ENCODE measurements around the gene TNFRSF11A. TPM values are rescaled to one million over a fixed set of nuclear protein-coding genes. Genes with fewer than 3 reads are reported as not detected.

Gene TNFRSF11A
- total RNA-seq = 1 to 10 TPM; 8.6 to 9.1 TPM

- Mint-ChIP-seq H3K36me3 (ENCODE audit: low read depth) (no peaks in the 10 kb centered on the region), H3K27me3 (peaks cover 49% of the 10 kb centered on the region), H3K9me3 (no peaks in the 10 kb centered on the region), H3K4me3 (peak within 1 kb of the TSS; percentile 81), H3K27ac (peak within 1 kb of the TSS; percentile 73), H3K4me1 (peaks cover 51% of the 10 kb centered on the region)
- ChIA-PET CTCF (interaction anchor here (0.6 to 2.8 kb wide), 9 partner anchors 8 to 205 kb away, joined by 3 to 11 read pairs (median 3); no protein-coding TSS in a partner anchor), POLR2A (no interaction called here)
- peak; percentile 67 for DNase-seq
Measured at GRCh38 chr18:62324917-62325805, at the start of gene TNFRSF11A. TNFRSF11A (plus strand) TSS chr18:62325310; CDS start chr18:62325353, 43 bp downstream.

- H3K4me3 Mint-ChIP-seq = no peak overlapping the region
- CTCF ChIA-PET = no interaction called here
- H3K36me3 Mint-ChIP-seq (ENCODE audit: low read depth) = peaks cover 32% of the 10 kb centered on the region
- peaks cover 13% of the 10 kb centered on the region for H3K4me1 Mint-ChIP-seq
- no peak overlapping the region for H3K27ac Mint-ChIP-seq
- no peaks in the 10 kb centered on the region for H3K9me3 Mint-ChIP-seq
- POLR2A ChIA-PET = no interaction called here
- DNase-seq = no peak
- no peaks in the 10 kb centered on the region for H3K27me3 Mint-ChIP-seq
Measured at GRCh38 chr18:62277045-62277444, 48.1 kb upstream of the TNFRSF11A start.

- CTCF ChIA-PET = interaction anchor here (1.1 kb wide), 1 partner anchor 19 kb away, joined by 3 read pairs; no protein-coding TSS in a partner anchor
- H3K36me3 Mint-ChIP-seq (ENCODE audit: low read depth) = peaks cover 49% of the 10 kb centered on the region
- H3K27ac Mint-ChIP-seq = no peak overlapping the region
- H3K4me3 Mint-ChIP-seq = no peak overlapping the region
- DNase-seq = no peak
- peaks cover 13% of the 10 kb centered on the region for H3K4me1 Mint-ChIP-seq
- POLR2A ChIA-PET = no interaction called here
- no peaks in the 10 kb centered on the region for H3K9me3 Mint-ChIP-seq
- no peaks in the 10 kb centered on the region for H3K27me3 Mint-ChIP-seq
Measured at GRCh38 chr18:62279561-62279960, 45.5 kb upstream of the TNFRSF11A start.

- Mint-ChIP-seq H3K4me3 (no peak overlapping the region), H3K36me3 (ENCODE audit: low read depth) (peaks cover 52% of the 10 kb centered on the region), H3K27ac (no peak overlapping the region), H3K9me3 (no peaks in the 10 kb centered on the region), H3K4me1 (peaks cover 13% of the 10 kb centered on the region), H3K27me3 (no peaks in the 10 kb centered on the region)
- ChIA-PET POLR2A (no interaction called here), CTCF (interaction anchor here (1.1 kb wide), 1 partner anchor 18 kb away, joined by 3 read pairs; no protein-coding TSS in a partner anchor)
- DNase-seq = no peak
Measured at GRCh38 chr18:62280058-62280457, 45.1 kb upstream of the TNFRSF11A start.

- Mint-ChIP-seq H3K27ac (no peak overlapping the region), H3K27me3 (no peaks in the 10 kb centered on the region), H3K9me3 (no peaks in the 10 kb centered on the region), H3K36me3 (ENCODE audit: low read depth) (peaks cover 57% of the 10 kb centered on the region), H3K4me1 (peaks cover 13% of the 10 kb centered on the region), H3K4me3 (no peak overlapping the region)
- ChIA-PET POLR2A (no interaction called here), CTCF (interaction anchor here (0.8 kb wide), 1 partner anchor 12 kb away, joined by 3 read pairs; no protein-coding TSS in a partner anchor)
- no peak for DNase-seq
Measured at GRCh38 chr18:62280786-62281185, 44.3 kb upstream of the TNFRSF11A start.

GRCh38 chr18:62281684-62282083, 43.4 kb upstream of the TNFRSF11A start:
- Mint-ChIP-seq H3K27me3 (no peaks in the 10 kb centered on the region), H3K4me3 (no peak overlapping the region), H3K4me1 (peaks cover 15% of the 10 kb centered on the region), H3K27ac (no peak overlapping the region), H3K9me3 (no peaks in the 10 kb centered on the region), H3K36me3 (ENCODE audit: low read depth) (peaks cover 56% of the 10 kb centered on the region)
- CTCF ChIA-PET = no interaction called here
- POLR2A ChIA-PET = no interaction called here
- no peak for DNase-seq

GRCh38 chr18:62282188-62282629, 42.9 kb upstream of the TNFRSF11A start:
- ChIA-PET CTCF (no interaction called here), POLR2A (no interaction called here)
- H3K4me1 Mint-ChIP-seq = peaks cover 11% of the 10 kb centered on the region
- H3K27me3 Mint-ChIP-seq = no peaks in the 10 kb centered on the region
- H3K27ac Mint-ChIP-seq = no peak overlapping the region
- peaks cover 52% of the 10 kb centered on the region for H3K36me3 Mint-ChIP-seq (ENCODE audit: low read depth)
- DNase-seq = no peak
- no peak overlapping the region for H3K4me3 Mint-ChIP-seq
- H3K9me3 Mint-ChIP-seq = no peaks in the 10 kb centered on the region

- CTCF ChIA-PET = no interaction called here
- Mint-ChIP-seq H3K4me1 (peaks cover 13% of the 10 kb centered on the region), H3K36me3 (ENCODE audit: low read depth) (peaks cover 64% of the 10 kb centered on the region)
Measured at GRCh38 chr18:62284637-62285036, 40.5 kb upstream of the TNFRSF11A start.

GRCh38 chr18:62285281-62285680, 39.8 kb upstream of the TNFRSF11A start:
- Mint-ChIP-seq H3K4me1 (peaks cover 13% of the 10 kb centered on the region), H3K36me3 (ENCODE audit: low read depth) (peaks cover 62% of the 10 kb centered on the region), H3K27me3 (no peaks in the 10 kb centered on the region), H3K4me3 (no peak overlapping the region), H3K27ac (no peak overlapping the region), H3K9me3 (no peaks in the 10 kb centered on the region)
- CTCF ChIA-PET = interaction anchor here (0.6 kb wide), 1 partner anchor 169 kb away, joined by 3 read pairs; no protein-coding TSS in a partner anchor
- no peak for DNase-seq
- POLR2A ChIA-PET = no interaction called here

More at GRCh38 chr18:62284637-62285036, 40.5 kb upstream of the TNFRSF11A start:
- Mint-ChIP-seq H3K4me3 (no peak overlapping the region), H3K27ac (no peak overlapping the region), H3K27me3 (no peaks in the 10 kb centered on the region), H3K9me3 (no peaks in the 10 kb centered on the region)
- no peak for DNase-seq
- POLR2A ChIA-PET = no interaction called here

- ChIA-PET POLR2A (no interaction called here), CTCF (no interaction called here)
- Mint-ChIP-seq H3K4me1 (peaks cover 3% of the 10 kb centered on the region), H3K4me3 (no peak overlapping the region), H3K27ac (no peak overlapping the region), H3K9me3 (no peaks in the 10 kb centered on the region), H3K36me3 (ENCODE audit: low read depth) (peaks cover 49% of the 10 kb centered on the region), H3K27me3 (no peaks in the 10 kb centered on the region)
- DNase-seq = no peak
Measured at GRCh38 chr18:62287781-62288664, 37.1 kb upstream of the TNFRSF11A start.

- Mint-ChIP-seq H3K27ac (no peak overlapping the region), H3K36me3 (ENCODE audit: low read depth) (peaks cover 44% of the 10 kb centered on the region), H3K4me1 (peaks cover 3% of the 10 kb centered on the region), H3K4me3 (no peak overlapping the region), H3K9me3 (no peaks in the 10 kb centered on the region), H3K27me3 (no peaks in the 10 kb centered on the region)
- no peak for DNase-seq
- CTCF ChIA-PET = no interaction called here
- POLR2A ChIA-PET = no interaction called here
Measured at GRCh38 chr18:62288665-62289008, 36.5 kb upstream of the TNFRSF11A start.

GRCh38 chr18:62289047-62289446, 36.1 kb upstream of the TNFRSF11A start:
- H3K27ac Mint-ChIP-seq = no peak overlapping the region
- H3K27me3 Mint-ChIP-seq = no peaks in the 10 kb centered on the region
- POLR2A ChIA-PET = no interaction called here

GRCh38 chr18:62294073-62294472, 31.0 kb upstream of the TNFRSF11A start:
- ChIA-PET CTCF (no interaction called here), POLR2A (no interaction called here)
- no peaks in the 10 kb centered on the region for H3K27me3 Mint-ChIP-seq
- no peaks in the 10 kb centered on the region for H3K9me3 Mint-ChIP-seq
- no peak overlapping the region for H3K27ac Mint-ChIP-seq
- H3K36me3 Mint-ChIP-seq (ENCODE audit: low read depth) = peaks cover 28% of the 10 kb centered on the region
- no peak for DNase-seq
- H3K4me1 Mint-ChIP-seq = no peaks in the 10 kb centered on the region
- no peak overlapping the region for H3K4me3 Mint-ChIP-seq

More at GRCh38 chr18:62289047-62289446, 36.1 kb upstream of the TNFRSF11A start:
- Mint-ChIP-seq H3K4me1 (peaks cover 3% of the 10 kb centered on the region), H3K4me3 (no peak overlapping the region), H3K9me3 (no peaks in the 10 kb centered on the region), H3K36me3 (ENCODE audit: low read depth) (peaks cover 41% of the 10 kb centered on the region)
- CTCF ChIA-PET = no interaction called here
- DNase-seq = no peak

Measured in activated CD4-positive, alpha-beta T cell treated with anti-CD3 and anti-CD28 coated beads, Interleukin-2, amount 10 ng/mL, durations not matched to agents 7 days and 5 days (primary cell).